Liver (tissue), 3 donors: ENCODE data around the gene SOX13.

ENCODE experiments used
- ATF3 ChIP-seq: IDR thresholded peaks from 2 replicates; pipeline ENCODE4 v1.6.1; 2016; ENCODE audit warnings: antibody characterized with exemption
- CTCF ChIP-seq: fragments of 150-350 bp; IDR thresholded peaks from 2 replicates; pipeline ENCODE4 v1.5.1; 2017; ENCODE audit warnings: improper control_type of control experiment, low read depth, low read length; ENCODE audit not compliant: missing input control
- EGR1 ChIP-seq, 2 donors: IDR thresholded peaks; 2 replicates each; pipeline ENCODE4 v1.6.1; 2016 to 2018; ENCODE audit warnings: antibody characterized with exemption in 2 of 2, low read depth in 2 of 2
- GABPA ChIP-seq, 2 donors: IDR thresholded peaks in 1 of 2; conservative IDR thresholded peaks in 1 of 2; 2 replicates each; pipeline ENCODE4 v1.6.1; 2016; ENCODE audit warnings: antibody characterized with exemption in 2 of 2, mild to moderate bottlenecking in 1 of 2, moderate library complexity in 1 of 2
- HNF4A ChIP-seq, 2 donors: conservative IDR thresholded peaks; 2 replicates each; pipeline ENCODE4 v1.6.1; 2016; ENCODE audit warnings: antibody characterized with exemption in 2 of 2, mild to moderate bottlenecking in 2 of 2
- JUND ChIP-seq, 2 donors: IDR thresholded peaks; 2 replicates each; pipeline ENCODE4 v1.6.1; 2016; ENCODE audit warnings: antibody characterized with exemption in 2 of 2
- MAX ChIP-seq: IDR thresholded peaks from 2 replicates; pipeline ENCODE4 v1.6.1; 2016; ENCODE audit warnings: antibody characterized with exemption
- RAD21 ChIP-seq, 2 donors: IDR thresholded peaks; 2 replicates each; pipeline ENCODE4 v1.6.1; 2016; ENCODE audit warnings: antibody characterized with exemption in 2 of 2, mild to moderate bottlenecking in 2 of 2
- REST ChIP-seq: IDR thresholded peaks from 2 replicates; pipeline ENCODE4 v1.6.1; 2016; ENCODE audit warnings: antibody characterized with exemption, mild to moderate bottlenecking
- SP1 ChIP-seq: IDR thresholded peaks from 2 replicates; pipeline ENCODE4 v1.6.1; 2018; ENCODE audit warnings: antibody characterized with exemption, mild to moderate bottlenecking
- TAF1 ChIP-seq: conservative IDR thresholded peaks from 2 replicates; pipeline ENCODE4 v1.6.1; 2016; ENCODE audit warnings: antibody characterized with exemption, mild to moderate bottlenecking
- YY1 ChIP-seq: IDR thresholded peaks from 2 replicates; pipeline ENCODE4 v1.6.1; 2016; ENCODE audit warnings: antibody characterized with exemption, mild to moderate bottlenecking
- ZBTB33 ChIP-seq: IDR thresholded peaks from 2 replicates; pipeline ENCODE4 v1.6.1; 2016; ENCODE audit warnings: antibody characterized with exemption
- donor health status: healthy.
- donor health status: healthy.

- TF ChIP-seq CTCF: no peak
- no peak for TF ChIP-seq RAD21 (IDR thresholded peaks at IDR 0.05)
- TF ChIP-seq YY1: no peak
- no peak for TF ChIP-seq TAF1
- TF ChIP-seq JUND (IDR thresholded peaks at IDR 0.05): no peak
- no peak for TF ChIP-seq ZBTB33
- TF ChIP-seq EGR1 (IDR thresholded peaks at IDR 0.05; ENCODE audit: low read depth in 2 of 2): no peak
- TF ChIP-seq REST: no peak
- TF ChIP-seq MAX: no peak
- TF ChIP-seq GABPA (IDR thresholded peaks at IDR 0.05 in 1 of 2, conservative IDR thresholded peaks at IDR 0.05 in 1 of 2): no peak
- TF ChIP-seq HNF4A (conservative IDR thresholded peaks at IDR 0.05): no peak
- TF ChIP-seq SP1: no peak
- TF ChIP-seq ATF3: no peak
Observed at GRCh38 chr1:204091066-204091465, 18.2 kb downstream of the SOX13 start.
